Activated naive CD4-positive, alpha-beta T cell treated with anti-CD3 and anti-CD28 coated beads, Interleukin-2, amount 50 U/mL, for 16 hours (primary cell): ENCODE results near the gene FOXC2.

Source experiments
- DNase-seq: peaks from one replicate; pipeline ENCODE4 v3.0.0-alpha.2; 2020

Gene FOXC2

GRCh38 chr16:86533767-86534351, 32.8 kb upstream of the FOXC2 start:
- no peak for DNase-seq

- no peak for DNase-seq
These were observed 31.6 kb upstream of the FOXC2 start for GRCh38 chr16:86534779-86535615.

- DNase-seq, result peak; percentile 7
These were observed 30.0 kb upstream of the FOXC2 start for GRCh38 chr16:86536621-86537020.

- no peak for DNase-seq
These were observed 29.1 kb upstream of the FOXC2 start for GRCh38 chr16:86537486-86537885.

GRCh38 chr16:86538196-86538780, 28.3 kb upstream of the FOXC2 start:
- DNase-seq, result no peak

- no peak for DNase-seq
These were observed 25.7 kb upstream of the FOXC2 start for GRCh38 chr16:86540894-86541293.

- no peak for DNase-seq
These were observed 25.1 kb upstream of the FOXC2 start for GRCh38 chr16:86541560-86541959.

- no peak for DNase-seq
These were observed 23.6 kb upstream of the FOXC2 start for GRCh38 chr16:86542756-86543750.

GRCh38 chr16:86545481-86545880, 21.1 kb upstream of the FOXC2 start:
- DNase-seq, result no peak

- DNase-seq, result no peak
These were observed 20.5 kb upstream of the FOXC2 start for GRCh38 chr16:86545954-86546637.

GRCh38 chr16:86546638-86547013, 20.0 kb upstream of the FOXC2 start:
- DNase-seq, result no peak

GRCh38 chr16:86547286-86547685, 19.3 kb upstream of the FOXC2 start:
- no peak for DNase-seq

- no peak for DNase-seq
These were observed 17.3 kb upstream of the FOXC2 start for GRCh38 chr16:86549076-86549892.

- DNase-seq, result no peak
These were observed 16.8 kb upstream of the FOXC2 start for GRCh38 chr16:86549893-86550190.

- no peak for DNase-seq
These were observed 16.3 kb upstream of the FOXC2 start for GRCh38 chr16:86550281-86550680.

- no peak for DNase-seq
These were observed 13.3 kb upstream of the FOXC2 start for GRCh38 chr16:86553356-86553755.

- DNase-seq, result no peak
These were observed 12.1 kb upstream of the FOXC2 start for GRCh38 chr16:86554599-86554916.

- DNase-seq, result peak; percentile 95
These were observed 11.5 kb upstream of the FOXC2 start, which contains the start of gene MTHFSD for GRCh38 chr16:86554917-86555703. TSS of gene MTHFSD (minus strand) at chr16:86555235. CDS start at chr16:86555184, 51 bp downstream.

- DNase-seq, result no peak
These were observed 10.9 kb upstream of the FOXC2 start for GRCh38 chr16:86555704-86556075.

GRCh38 chr16:86556576-86556975, 10.1 kb upstream of the FOXC2 start:
- DNase-seq, result no peak

GRCh38 chr16:86557587-86557986, 9.0 kb upstream of the FOXC2 start:
- DNase-seq, result no peak
